Common myeloid progenitor, CD34-positive (primary cell): ENCODE data around the gene IL20RB. TPM values are rescaled to one million over a fixed set of nuclear protein-coding genes. Genes with fewer than 3 reads are reported as not detected.

Experiments
- CTCF ChIA-PET: fragments of 350-600 bp; sonication (Branson Sonifier 250); formaldehyde crosslinking; loops from one replicate; lab custom pipeline; 2021; ENCODE audit warnings: antibody characterized with exemption; lab: Charles Lee
- POLR2A ChIA-PET: fragments of 350-600 bp; sonication (Branson Sonifier 250); formaldehyde crosslinking; loops from one replicate; lab custom pipeline; 2021; ENCODE audit warnings: antibody characterized with exemption; lab: Charles Lee
- DNase-seq, 3 donors: peaks; one replicate each; pipeline versions ENCODE4 v3.0.0 to v3.0.0-alpha.2; 2013
- H3K27ac ChIP-seq, 2 experiments: 1 replicate in 1 of 2; 2 replicates in 1 of 2; pipeline ENCODE4 v1.7.0; 2013; ENCODE audit warnings: inconsistent platforms in 2 of 2, low read length in 2 of 2, mild to moderate bottlenecking in 2 of 2, low read depth in 1 of 2, moderate library complexity in 1 of 2; ENCODE audit not compliant: severe bottlenecking in 2 of 2, insufficient read depth in 1 of 2, poor library complexity in 1 of 2
- H3K27me3 ChIP-seq, 5 experiments: replicated peaks in 2 of 5; 1 replicate in 3 of 5; 2 replicates in 2 of 5; pipeline versions ENCODE4 v1.6.1 to v1.7.0; 2013; ENCODE audit warnings: low read length in 4 of 5, mild to moderate bottlenecking in 2 of 5, moderate library complexity in 2 of 5, inconsistent platforms in 1 of 5; ENCODE audit not compliant: insufficient read depth in 5 of 5, control insufficient read depth in 4 of 5
- H3K36me3 ChIP-seq, 4 experiments: 1 replicate in 2 of 4; 2 replicates in 2 of 4; pipeline versions ENCODE4 v1.6.1 to v1.7.0; 2013; ENCODE audit warnings: low read length in 3 of 4, control low read depth in 1 of 4, mild to moderate bottlenecking in 1 of 4; ENCODE audit not compliant: control insufficient read depth in 4 of 4, insufficient read depth in 4 of 4
- H3K4me1 ChIP-seq, 4 experiments: 1 replicate in 3 of 4; 2 replicates in 1 of 4; pipeline versions ENCODE4 v1.6.1 to v1.7.1; 2013; ENCODE audit warnings: low read length in 3 of 4, mild to moderate bottlenecking in 3 of 4, control low read depth in 1 of 4, inconsistent platforms in 1 of 4, moderate library complexity in 1 of 4; ENCODE audit not compliant: control insufficient read depth in 4 of 4, insufficient read depth in 4 of 4; ENCODE audit errors: control extremely low read depth in 1 of 4
- H3K4me3 ChIP-seq, 7 experiments: 1 replicate in 4 of 7; 2 replicates in 3 of 7; pipeline versions ENCODE4 v1.5.1 to v1.7.0; 2013; ENCODE audit warnings: mild to moderate bottlenecking in 7 of 7, low read length in 6 of 7, moderate library complexity in 6 of 7, inconsistent platforms in 2 of 7, low read depth in 2 of 7, control low read depth in 1 of 7; ENCODE audit not compliant: insufficient read depth in 4 of 7, control insufficient read depth in 1 of 7; ENCODE audit errors: extremely low read depth in 1 of 7
- H3K9me3 ChIP-seq, 5 experiments: 1 replicate in 4 of 5; 2 replicates in 1 of 5; pipeline versions ENCODE4 v1.6.1 to v1.7.1; 2013; ENCODE audit warnings: low read length in 4 of 5, mild to moderate bottlenecking in 2 of 5, inconsistent platforms in 1 of 5, low read depth in 1 of 5, moderate library complexity in 1 of 5; ENCODE audit not compliant: control insufficient read depth in 4 of 5, insufficient read depth in 2 of 5; ENCODE audit errors: control extremely low read depth in 1 of 5
- WGBS: methylation state at CpG from one replicate; pipeline ENCODE4 v1.1.5; 2013; ENCODE audit not compliant: insufficient coverage; 5-methylcytosine and 5-hydroxymethylcytosine counted together
- polyA plus RNA-seq: library from polyadenylated mRNA; unstranded; fragments of 120-200 nt; gene quantifications from one replicate; pipeline ENCODE4 v1.2.1, GENCODE V29; 2013

IL20RB gene, protein sequence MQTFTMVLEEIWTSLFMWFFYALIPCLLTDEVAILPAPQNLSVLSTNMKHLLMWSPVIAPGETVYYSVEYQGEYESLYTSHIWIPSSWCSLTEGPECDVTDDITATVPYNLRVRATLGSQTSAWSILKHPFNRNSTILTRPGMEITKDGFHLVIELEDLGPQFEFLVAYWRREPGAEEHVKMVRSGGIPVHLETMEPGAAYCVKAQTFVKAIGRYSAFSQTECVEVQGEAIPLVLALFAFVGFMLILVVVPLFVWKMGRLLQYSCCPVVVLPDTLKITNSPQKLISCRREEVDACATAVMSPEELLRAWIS
- 0.75 TPM for polyA plus RNA-seq

DNA sequence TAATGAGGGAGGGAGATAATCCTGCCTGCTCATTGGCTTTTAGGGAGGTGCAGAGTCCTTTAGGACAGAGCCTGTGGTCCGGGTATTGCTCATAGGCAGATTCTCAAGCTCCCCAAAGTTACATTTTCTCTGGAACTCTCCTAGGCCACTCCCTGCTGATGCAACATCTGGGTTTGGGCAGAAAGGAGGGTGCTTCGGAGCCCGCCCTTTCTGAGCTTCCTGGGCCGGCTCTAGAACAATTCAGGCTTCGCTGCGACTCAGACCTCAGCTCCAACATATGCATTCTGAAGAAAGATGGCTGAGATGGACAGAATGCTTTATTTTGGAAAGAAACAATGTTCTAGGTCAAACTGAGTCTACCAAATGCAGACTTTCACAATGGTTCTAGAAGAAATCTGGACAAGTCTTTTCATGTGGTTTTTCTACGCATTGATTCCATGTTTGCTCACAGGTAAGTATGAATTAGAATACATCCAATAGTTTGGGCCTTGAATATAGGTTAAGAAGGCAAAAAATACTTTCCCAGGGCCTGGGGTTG, at the start of gene IL20RB:
Gene IL20RB (plus strand): TSS at position 233 of the 538 bp plus-strand sequence. CDS start 131 bp downstream, at position 364.
- Histone ChIP-seq H3K36me3 (peaks cover 0 to 4% (median 0%) of the 10 kb centered on the region in 4 experiments), H3K4me1 (no peaks in the 10 kb centered on the region), H3K27me3 (no peaks in the 10 kb centered on the region), H3K9me3 (no peaks in the 10 kb centered on the region), H3K27ac (no peak within 1 kb of the TSS), H3K4me3 (no peak within 1 kb of the TSS)
- no peak for DNase-seq
- WGBS = 93% methylated on average over 5 of the region's 7 CpGs
- ChIA-PET POLR2A (no interaction called here), CTCF (interaction anchor here (1.3 to 1.7 kb wide), 2 partner anchors 10 to 19 kb away, joined by 5 read pairs; no protein-coding TSS in a partner anchor)

DNA sequence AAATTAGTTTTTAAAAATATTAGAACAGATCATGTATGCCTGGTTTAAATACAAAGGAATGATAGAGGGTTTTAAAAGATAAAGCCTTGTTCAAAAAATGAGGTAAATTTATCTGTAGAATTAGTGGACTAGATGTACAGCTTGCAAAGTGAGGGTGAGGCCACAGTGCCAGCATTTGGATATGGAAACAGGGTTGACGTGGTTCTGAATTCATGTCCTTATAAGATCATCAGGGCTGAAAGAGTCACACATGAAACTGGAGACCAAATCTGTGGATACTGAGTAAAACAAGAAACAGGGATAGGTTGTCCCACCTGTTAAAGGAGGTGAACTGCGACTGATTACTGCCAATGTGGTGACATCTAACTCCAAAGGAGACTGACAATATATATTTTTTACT, 49.5 kb upstream of the IL20RB start:
- H3K27me3 ChIP-seq = no peaks in the 10 kb centered on the region
- ChIA-PET POLR2A (no interaction called here), CTCF (interaction anchor here (0.8 to 1.5 kb wide), 5 partner anchors 10 to 49 kb away, joined by 3 to 5 read pairs (median 3); no protein-coding TSS in a partner anchor)
- H3K9me3 ChIP-seq = peaks cover 5 to 28% (median 8%) of the 10 kb centered on the region in 5 experiments
- peaks cover 0 to 13% (median 3%) of the 10 kb centered on the region in 4 experiments for H3K36me3 ChIP-seq
- no peak for DNase-seq
- peaks cover 0 to 4% (median 1%) of the 10 kb centered on the region in 4 experiments for H3K4me1 ChIP-seq
- WGBS = 86% methylated on average over 1 of the region's 2 CpGs
- no peak overlapping the region for H3K27ac ChIP-seq
- no peak overlapping the region for H3K4me3 ChIP-seq

DNA sequence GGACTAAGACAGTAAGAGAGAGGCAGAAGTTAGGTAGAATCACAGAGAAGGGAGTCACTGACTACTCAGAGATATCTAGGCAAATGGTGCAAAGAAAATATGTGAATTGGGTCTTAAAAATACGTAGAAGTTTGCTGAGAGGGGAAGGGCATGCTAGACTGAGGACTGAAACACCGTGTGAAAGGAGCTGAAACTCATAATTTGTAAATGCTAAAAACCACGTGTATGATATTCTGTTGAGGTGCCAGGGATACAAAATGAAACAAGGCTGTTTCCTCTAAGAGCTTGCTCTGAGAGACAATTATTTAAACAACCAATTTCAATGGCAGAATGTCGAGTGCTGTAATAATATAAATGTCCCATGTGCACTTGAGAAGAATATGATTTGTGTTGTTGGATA, 48.6 kb upstream of the IL20RB start:
- CTCF ChIA-PET = interaction anchor here (1.1 to 1.5 kb wide), 3 partner anchors 15 to 50 kb away, joined by 3 to 5 read pairs (median 4); no protein-coding TSS in a partner anchor

DNA sequence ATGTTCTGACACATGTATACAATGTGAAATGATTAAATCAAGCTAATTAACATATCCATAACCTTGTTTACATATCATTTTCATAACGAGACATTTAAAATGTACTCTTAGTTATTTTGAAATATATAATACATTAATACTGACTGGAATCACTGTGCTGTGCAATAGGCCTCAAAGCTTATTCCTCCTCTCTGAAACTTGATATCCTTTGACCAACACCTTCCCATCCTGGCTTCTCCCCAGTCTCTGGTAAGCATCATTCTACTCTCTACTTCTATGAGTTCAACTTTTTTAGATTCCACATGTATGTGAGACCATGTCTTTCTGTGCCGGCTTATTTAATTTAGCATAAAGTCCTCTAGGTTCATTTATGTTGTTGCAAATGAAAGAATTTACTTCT, 47.1 kb upstream of the IL20RB start:
- WGBS = no CpG with 5 or more reads among the region's 2 CpGs
- no peaks in the 10 kb centered on the region for H3K27me3 ChIP-seq
- ChIA-PET POLR2A (interaction anchor here (0.7 kb wide), 1 partner anchor 9 kb away, joined by 4 read pairs; no protein-coding TSS in a partner anchor), CTCF (interaction anchor here (0.6 to 0.9 kb wide), 2 partner anchors 12 to 28 kb away, joined by 3 to 4 read pairs; no protein-coding TSS in a partner anchor)
- no peak overlapping the region for H3K4me3 ChIP-seq
- H3K27ac ChIP-seq = no peak overlapping the region
- peaks cover 0 to 4% (median 1%) of the 10 kb centered on the region in 4 experiments for H3K4me1 ChIP-seq
- no peak for DNase-seq
- H3K9me3 ChIP-seq = peaks cover 0 to 18% (median 3%) of the 10 kb centered on the region in 5 experiments
- peaks cover 0 to 19% (median 6%) of the 10 kb centered on the region in 4 experiments for H3K36me3 ChIP-seq

More for the DNA sequence above, 48.6 kb upstream of the IL20RB start:
- peaks cover 0 to 13% (median 5%) of the 10 kb centered on the region in 4 experiments for H3K36me3 ChIP-seq
- WGBS = 100% methylated on average over 2 of the region's 4 CpGs
- POLR2A ChIA-PET = no interaction called here
- H3K4me3 ChIP-seq = no peak overlapping the region
- H3K9me3 ChIP-seq = peaks cover 5 to 25% (median 5%) of the 10 kb centered on the region in 5 experiments
- no peak overlapping the region for H3K27ac ChIP-seq
- no peaks in the 10 kb centered on the region for H3K27me3 ChIP-seq
- H3K4me1 ChIP-seq = peaks cover 0 to 4% (median 1%) of the 10 kb centered on the region in 4 experiments
- no peak for DNase-seq

DNA sequence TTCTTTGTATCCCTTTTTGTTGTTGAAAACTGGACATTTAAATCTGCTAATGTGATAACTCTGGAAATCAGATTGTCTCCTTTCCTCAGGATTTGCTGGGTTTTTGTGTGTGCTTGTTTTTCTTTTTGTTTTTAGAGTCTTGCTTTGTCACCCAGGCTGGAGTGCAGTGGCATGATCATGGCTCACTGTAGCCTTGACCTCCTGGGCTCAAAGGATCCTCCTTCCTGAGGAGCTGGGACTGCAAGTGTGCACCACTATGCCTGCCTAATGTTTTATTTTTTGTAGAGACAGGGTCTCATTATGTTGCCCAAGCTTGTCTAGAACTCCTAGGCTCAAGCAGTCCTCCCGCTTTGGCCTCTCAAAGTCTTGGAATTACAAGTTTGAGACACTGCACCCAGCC, 44.6 kb upstream of the IL20RB start:
- ChIA-PET CTCF (no interaction called here), POLR2A (no interaction called here)
- Histone ChIP-seq H3K27me3 (no peaks in the 10 kb centered on the region), H3K4me1 (peaks cover 0 to 4% (median 3%) of the 10 kb centered on the region in 4 experiments), H3K36me3 (peaks cover 0 to 16% (median 5%) of the 10 kb centered on the region in 4 experiments), H3K27ac (no peak overlapping the region), H3K4me3 (no peak overlapping the region), H3K9me3 (peaks cover 0 to 18% (median 2%) of the 10 kb centered on the region in 5 experiments)
- 100% methylated on average over 1 of the region's 1 CpG for WGBS
- no peak for DNase-seq

DNA sequence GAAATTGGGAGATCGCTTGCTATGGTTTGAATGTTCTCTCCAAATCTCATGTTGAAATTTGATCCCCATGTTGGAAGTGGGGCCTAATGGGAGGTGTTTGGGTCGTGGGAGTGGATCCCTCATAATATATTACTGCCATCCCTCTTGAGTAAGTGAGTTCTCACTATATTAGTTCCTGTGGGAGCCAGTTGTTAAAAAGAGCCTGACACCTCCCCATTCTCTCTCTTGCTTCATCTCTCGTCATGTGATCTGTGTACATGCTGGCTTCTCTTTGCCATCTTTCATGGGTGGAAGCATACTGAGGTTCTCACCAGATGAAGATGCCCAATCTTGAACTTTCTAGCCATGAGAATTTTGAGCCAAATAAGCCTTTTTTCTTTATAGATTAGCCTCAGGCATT, 43.0 kb upstream of the IL20RB start:
- ChIA-PET CTCF (no interaction called here), POLR2A (no interaction called here)
- peaks cover 0 to 13% (median 5%) of the 10 kb centered on the region in 4 experiments for H3K36me3 ChIP-seq
- H3K27ac ChIP-seq = no peak overlapping the region
- WGBS = 95% methylated on average over 2 of the region's 3 CpGs
- H3K4me1 ChIP-seq = peaks cover 8 to 17% (median 12%) of the 10 kb centered on the region in 4 experiments
- DNase-seq = no peak
- H3K27me3 ChIP-seq = no peaks in the 10 kb centered on the region
- H3K4me3 ChIP-seq = no peak overlapping the region
- peaks cover 0 to 14% (median 2%) of the 10 kb centered on the region in 5 experiments for H3K9me3 ChIP-seq
